Embryonic facial prominence (tissue), 1 donor: Measurements from ENCODE around the gene ADAMTSL3.
A peak's percentile ranks its signal among the peaks of the same experiment; 100 is the strongest.
"Not testable (repeated sequence)": the region's sequence is repeated elsewhere in the genome, so short reads cannot be mapped to it uniquely, and the experiment has no call there.

Experiments used
- DNase-seq: peaks from one replicate; pipeline ENCODE4 v3.0.0-alpha.2; 2016; ENCODE audit errors: extremely low spot score

Gene ADAMTSL3

DNA sequence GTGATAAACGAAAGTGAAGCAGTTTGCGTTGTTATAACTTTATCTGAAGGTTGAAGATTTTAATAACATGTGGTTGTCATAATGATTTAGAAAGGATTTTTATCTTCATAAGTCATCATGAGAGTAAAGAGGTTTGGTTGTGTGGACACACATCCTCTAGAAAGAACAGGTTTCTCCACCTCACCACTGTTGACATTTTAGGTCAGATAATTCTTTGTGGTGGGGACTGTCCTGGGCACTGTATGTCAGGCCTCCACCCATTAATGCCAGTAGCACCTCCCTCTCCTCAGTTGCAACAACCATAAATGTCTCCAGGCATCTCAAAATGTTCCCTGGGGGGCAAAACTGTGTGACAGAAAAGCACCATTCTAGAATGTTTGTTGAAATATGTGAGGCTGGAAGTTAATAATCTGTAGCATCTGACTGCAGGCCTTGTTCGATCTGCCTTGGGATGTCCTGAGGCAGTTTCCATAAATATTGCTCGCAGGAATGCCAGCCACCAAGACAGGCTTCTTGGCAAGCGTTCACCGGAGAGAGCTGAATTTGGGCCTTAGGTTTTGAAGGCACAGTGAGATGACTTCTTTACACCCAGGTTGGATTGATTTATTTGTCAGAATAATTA, 100.1 kb downstream of the ADAMTSL3 start:
- DNase-seq = no peak

DNA sequence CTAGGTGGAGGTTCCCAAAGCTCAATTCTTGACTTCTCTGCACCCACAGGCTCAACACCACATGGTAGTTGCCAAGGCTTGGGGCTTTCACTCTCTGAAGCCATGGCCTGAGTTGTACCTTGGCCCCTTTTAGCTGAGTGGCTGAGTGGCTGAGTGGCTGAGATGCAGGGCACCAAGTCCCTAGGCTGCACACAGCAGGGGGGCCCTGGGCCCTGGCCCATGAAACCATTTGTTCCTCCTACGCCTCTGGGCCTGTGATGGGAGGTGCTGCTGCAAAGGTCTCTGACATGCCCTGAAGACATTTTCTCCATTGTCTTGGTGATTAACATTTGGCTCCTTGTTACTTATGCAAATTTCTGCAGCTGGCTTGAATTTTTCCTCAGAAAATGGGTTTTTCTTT, 103.4 kb downstream of the ADAMTSL3 start:
- DNase-seq = not testable (repeated sequence)

DNA sequence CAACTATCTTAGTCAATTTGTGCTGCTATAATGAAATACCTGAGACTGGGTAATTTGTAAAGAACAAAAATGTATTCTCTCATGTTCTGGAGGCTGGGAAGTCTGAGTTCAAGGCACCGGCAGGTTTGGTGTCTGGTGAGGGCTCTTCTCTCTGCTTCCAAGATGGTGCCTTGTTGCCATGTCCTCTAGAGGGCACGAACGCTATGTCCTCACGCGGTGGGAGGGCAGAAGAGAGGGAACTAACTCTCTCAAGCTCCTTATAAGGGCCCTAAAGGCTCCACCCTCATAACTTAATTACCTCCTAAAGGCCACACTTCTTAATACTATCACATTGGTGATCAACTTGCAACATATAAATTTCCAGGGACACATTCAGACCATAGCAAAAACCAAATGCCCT, 108.4 kb downstream of the ADAMTSL3 start:
- DNase-seq = no peak

DNA sequence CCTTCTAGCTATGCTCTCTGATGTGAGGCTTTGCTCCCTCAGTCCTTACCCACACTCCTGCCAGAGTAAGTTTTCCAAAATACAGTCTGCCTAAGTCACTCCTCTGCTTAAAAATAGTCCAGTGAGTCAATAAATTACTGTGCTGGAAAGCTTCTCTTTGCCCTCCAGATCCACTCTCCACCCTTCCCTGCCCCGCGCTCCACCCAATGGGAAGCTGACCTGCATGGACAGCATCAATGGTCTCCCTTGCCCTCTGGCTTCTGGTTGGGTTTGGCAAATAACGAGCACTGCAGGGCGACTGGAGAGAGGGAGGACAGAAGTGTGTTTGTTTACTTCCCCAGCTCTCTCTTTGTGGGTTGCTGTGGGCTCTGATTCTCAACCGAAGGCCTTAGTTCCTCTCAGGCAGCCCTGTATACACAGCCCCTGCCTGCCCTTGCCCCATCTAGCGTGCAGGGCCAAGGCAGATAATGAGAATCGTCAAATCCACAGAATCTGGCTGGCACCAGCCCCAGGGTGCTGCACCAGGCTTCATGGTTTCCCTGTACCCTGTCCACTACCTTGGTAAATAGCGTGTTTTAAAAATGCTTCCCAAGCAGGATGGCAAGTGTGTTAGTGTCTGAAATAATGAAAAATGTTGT, 110.4 kb downstream of the ADAMTSL3 start:
- no peak for DNase-seq

DNA sequence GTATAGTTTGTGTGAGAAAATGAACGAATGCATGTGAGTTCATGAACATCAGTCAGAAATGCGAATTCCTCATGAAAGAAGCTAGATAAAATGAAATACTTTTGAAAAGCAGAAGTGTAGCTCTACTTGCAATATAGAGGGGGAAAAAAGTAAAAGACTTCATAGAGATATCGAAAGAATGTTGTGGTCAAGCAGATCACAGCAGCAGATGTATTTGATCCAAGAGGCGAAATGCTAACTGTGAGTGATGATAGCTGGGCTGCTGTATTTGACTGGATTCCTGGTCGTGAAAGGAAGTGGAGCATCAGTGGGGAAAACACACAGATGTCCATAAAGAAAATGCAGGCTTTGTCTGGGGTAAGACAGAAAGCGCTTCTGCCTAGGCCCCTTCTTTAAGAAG, 112.4 kb downstream of the ADAMTSL3 start:
- no peak for DNase-seq

DNA sequence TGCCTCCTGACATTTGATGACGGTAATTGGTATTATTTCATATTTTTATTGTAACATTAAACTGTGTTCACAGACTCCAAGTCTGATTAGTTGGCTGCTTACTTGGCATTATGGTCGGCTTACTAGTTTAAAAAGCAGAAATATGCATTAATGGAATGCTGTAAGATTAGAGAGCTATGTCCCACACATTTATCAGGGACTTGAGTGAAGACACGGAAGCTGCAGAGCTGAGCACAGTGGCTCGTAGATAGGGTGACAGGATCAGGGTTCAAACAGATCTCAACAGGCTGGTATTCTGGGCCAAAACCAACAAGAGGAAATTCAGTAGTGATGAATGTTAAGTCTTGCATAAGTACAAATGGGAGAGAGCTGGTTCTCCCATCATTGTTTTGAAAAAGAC, 113.8 kb downstream of the ADAMTSL3 start:
- DNase-seq = peak; percentile 7

DNA sequence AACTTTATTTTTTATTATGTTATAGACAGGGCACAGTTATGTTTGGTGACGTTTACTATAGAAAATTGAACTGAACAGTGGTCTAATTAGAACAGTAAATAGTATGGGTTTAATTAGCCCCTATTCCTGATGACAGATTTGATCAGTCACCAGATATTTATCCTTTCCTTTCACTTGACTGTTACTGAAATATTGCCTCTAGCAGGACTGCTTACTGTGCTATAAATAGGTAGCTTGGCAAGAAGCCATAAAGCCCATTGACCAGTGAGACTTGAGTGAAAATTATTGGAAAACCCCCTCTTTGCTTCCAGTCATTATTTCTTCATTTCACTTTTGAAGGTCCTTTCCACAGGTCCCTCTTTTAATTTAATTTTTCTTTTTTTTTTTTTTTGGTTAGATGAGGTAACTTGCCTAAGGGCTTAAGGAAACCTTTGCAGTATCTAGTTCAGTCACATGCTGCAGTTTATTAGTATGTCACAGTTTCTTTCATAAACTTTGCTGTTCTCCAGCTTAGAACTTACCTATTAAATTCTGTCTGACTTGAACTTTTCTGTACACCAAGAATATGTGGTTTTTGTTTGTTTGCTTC, 115.6 kb downstream of the ADAMTSL3 start:
- DNase-seq = no peak

DNA sequence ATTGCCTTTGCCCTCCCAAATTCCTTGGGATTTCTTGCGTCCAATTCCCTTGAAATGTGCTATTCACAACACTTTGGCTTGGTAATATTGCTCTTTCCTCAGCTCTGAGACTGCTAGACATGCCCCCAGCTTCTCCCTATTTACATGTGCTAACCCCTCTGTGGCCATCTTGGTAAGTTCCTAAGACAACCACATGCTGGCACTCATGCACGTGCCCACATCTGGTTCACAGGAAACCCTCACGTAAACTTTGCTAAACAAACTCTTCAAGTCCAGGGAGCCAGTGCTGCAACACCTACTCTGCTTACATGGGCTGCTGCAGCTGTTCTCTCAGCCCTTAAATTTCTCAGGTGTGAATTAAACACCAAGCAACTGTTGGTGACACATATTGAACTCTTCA, 121.8 kb downstream of the ADAMTSL3 start:
- DNase-seq = no peak

DNA sequence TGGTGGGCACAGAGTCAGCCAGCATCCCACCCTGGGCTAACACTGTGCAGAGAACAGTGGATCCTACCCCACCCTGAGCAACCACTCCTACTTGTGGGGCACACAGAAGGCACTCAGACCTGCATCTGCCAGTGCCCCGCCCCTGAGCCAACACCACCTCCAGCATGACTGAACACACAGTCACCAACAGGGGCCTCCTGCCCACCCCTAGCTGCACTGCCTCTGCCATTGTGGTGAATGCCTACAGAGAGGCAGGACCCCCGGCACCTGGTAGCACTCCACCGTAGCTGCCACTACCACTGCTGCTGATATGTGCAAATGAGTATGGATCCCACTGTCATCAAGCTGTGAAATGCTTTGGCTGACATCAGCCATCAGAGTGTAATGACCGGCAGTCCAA, 123.1 kb downstream of the ADAMTSL3 start:
- no peak for DNase-seq

DNA sequence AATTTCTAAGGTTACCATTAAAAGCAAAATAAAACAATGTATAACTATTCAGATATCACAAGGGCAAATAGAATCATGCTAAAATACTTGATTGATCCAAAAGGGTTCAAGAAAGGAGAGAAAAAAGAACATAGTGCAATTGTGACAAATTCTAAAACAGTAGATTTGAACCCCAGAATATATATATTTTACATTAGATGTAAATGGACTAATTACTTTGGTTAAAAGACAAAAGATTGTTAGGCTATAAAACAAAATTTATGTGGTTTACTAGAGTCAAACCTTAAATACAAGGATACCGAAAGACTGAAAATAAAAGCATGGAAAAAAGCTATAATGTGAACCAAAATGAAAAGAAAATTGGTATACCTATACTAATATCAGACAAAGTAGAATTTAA, 129.3 kb downstream of the ADAMTSL3 start:
- no peak for DNase-seq

DNA sequence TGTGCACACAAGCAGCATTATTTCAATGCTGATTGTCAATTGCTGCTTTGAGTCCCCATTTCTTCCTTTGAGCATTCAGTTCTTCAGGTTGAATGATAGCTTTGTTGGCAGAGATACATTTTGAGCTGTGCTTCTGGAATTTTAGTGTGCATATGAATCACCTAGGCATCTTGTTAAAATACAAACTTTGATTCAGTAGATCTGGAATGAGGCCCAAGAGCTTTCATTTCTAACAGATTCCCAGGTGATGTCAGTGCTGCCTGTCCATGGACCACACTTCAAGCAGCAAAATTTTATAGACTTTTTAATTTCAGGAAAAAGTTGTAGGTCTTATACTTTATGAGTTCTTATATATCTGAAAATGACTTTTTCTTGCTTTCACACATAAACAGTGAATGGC, 131.1 kb downstream of the ADAMTSL3 start:
- DNase-seq = no peak

DNA sequence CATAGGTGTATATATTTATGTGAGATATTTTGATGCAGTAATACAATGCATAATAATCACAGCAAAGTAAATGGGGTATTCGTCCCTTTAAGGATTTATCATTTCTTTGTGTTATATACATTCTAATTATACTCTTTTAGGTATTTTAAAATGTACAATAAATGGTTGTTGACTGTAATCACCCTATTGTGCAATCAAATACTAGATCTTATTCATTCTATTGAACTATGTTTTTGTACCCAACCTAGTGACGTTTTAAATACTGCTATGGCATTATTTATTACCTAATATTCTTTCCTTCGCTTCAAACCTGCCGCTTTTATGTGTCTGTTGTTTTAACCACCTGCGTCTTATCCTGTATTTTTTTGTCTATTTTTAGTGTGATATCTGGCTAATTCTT, 132.4 kb downstream of the ADAMTSL3 start:
- DNase-seq = no peak

DNA sequence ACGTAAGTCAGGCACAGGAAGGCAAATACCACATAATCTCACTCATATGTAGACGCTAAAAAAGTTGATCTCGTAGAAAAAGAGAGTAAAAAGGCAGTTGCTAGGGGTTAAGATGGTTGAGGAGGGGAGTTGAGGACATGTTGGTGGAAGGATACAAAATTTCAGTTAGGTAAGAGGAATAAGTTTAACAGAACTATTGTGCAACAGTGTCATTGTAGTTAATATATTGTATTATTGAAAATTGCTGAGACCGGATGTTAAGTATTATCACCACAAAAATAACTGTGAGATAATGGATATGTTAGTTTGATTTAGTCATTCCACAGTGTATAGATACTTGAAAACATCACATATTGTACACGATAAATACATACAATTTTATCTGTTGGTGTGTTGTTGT, 139.1 kb downstream of the ADAMTSL3 start:
- DNase-seq = no peak

DNA sequence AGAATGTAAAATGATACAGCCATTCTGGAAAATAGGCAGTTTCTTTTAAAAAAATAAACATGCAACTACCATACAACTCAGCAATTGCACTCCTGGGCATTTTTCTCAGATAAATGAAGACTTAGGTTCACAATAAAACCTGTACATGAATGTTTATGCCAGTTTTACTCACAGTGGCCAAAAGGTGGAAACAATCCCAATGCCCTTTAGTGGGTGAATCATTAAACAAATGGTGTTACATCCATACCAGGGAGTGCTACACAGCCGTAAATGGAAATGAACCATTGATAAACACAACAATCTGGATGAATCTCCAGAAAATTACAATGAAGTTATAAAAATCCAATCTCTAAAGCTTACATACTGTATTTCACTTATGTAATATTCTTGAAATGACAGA, 140.3 kb downstream of the ADAMTSL3 start:
- DNase-seq = no peak

DNA sequence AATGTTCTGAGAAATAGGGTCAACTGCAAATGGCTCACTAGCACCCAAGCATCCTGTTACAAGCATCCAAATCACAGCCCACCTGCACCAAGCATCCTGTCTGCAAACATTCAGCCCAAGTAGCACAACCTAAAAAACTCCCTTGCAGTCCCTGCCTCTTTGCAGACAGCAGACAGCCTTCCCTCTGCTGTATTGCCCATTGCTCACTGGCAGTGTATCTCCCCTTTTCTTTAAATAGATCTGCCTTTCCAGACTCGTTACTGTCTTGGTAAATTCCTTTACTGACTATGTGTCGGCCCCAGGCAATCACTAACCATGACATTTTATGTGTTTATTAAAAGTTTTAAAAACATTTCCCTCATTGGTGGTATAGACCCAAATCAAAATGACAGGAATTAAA, 155.4 kb downstream of the ADAMTSL3 start:
- no peak for DNase-seq

DNA sequence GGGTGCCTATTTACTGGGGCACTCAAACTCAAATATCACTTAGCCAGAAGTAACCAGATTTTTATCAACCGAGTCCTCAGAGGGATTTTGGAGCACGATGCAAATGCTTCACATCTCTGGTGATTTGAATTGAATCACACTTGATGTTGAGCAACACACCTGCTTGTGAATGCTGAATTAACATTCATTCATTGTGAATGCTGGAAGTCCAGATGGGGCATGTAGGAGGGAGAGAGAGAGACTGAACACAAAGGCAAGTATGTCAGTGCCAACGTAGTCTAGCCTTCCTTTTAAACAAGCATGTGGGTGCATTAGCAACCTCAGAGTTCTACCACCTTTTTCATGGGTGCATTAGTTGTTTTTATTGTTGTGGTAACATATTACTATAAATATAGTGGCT, 156.2 kb downstream of the ADAMTSL3 start:
- no peak for DNase-seq

DNA sequence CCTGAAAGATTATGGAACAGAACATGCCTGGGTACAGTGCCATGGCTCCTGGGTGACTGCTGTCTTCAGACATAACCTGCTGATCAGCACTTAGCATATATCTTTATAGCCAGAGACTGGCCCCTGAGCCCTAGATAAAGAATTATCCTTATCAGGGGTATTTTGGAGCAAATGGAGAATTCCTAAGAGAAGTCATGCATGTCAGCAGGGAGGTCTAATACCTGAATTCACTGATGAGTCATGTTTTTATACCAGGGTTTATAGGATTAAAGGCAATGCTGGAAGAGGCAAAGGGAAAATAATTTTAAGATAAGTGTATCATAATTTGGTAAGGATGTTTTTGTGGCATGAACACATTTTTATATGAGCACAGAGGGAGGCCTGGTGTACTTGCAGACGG, 159.8 kb downstream of the ADAMTSL3 start:
- DNase-seq = no peak

DNA sequence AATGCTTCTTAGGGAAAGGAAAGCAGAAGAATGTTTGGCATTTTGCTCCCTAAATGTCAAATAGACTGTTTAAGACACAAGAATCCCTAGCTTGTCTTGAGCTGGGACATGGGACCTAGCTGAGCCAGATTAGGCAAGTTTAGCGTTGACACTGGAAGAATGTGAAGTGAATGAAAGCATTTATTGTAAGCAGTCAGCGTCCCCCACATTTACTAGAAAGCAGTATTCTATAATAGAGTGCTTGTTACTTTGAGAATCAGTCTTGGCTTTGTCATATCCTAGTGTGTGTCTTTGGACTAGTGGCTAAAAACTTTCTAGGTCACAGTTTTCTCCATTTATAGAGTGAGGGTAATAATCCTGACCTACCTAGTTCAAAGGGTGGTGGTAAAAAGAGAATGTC, 161.6 kb downstream of the ADAMTSL3 start:
- DNase-seq = no peak

DNA sequence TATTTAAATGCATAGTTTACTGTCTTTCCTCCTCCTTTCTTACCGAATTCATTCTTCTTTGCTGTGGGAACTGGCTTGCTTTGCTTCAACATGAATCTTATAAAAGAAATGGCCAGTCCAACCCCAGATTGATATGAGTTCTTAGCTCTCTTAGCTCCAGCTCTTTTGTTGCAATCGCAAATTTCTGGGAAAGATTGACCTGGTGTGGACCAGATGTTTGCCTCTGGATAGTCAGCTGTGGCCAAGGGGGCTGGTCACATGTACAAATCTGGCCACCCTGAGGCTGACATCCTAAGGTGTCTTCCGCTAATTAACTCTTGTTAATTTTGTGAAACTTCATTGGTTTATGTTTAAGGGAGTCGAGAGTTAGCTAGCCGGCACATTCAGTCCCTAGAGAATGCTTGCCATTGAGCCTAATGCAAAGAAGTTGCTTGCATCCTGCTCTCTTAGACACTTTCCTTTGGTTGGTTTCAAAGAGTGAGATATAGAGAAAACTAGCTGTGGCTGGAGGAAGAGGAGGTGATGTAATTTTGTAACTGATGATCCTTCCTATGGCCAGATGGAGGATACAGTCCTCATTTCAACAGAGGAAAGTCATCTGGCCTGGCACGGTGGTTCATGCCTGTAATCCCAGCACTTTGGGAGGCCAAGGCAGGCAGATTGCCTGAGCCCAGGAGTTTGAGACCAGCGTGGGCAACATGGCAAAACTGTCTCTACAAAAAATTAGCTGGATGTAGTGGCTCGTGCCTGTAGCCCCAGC, 162.4 kb downstream of the ADAMTSL3 start:
- DNase-seq = no peak

DNA sequence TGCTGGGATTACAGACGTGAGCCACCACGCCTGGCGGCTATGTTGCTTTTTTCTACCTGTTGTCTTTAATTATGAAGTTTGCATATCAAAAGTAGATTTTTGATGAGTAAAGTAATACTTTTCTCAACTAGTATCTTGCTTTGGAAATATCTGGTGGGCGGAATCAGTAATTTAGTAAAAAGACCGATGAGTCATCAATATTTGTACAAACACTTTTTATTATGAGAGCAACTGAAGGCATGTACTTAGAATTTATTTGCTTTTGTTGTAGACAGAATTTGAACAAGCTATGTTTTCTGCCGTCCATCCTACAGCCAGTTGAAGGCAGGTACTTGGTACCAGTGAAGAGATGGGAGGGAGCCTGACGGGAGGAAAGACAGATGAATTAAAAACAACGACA, 164.7 kb downstream of the ADAMTSL3 start:
- no peak for DNase-seq

DNA sequence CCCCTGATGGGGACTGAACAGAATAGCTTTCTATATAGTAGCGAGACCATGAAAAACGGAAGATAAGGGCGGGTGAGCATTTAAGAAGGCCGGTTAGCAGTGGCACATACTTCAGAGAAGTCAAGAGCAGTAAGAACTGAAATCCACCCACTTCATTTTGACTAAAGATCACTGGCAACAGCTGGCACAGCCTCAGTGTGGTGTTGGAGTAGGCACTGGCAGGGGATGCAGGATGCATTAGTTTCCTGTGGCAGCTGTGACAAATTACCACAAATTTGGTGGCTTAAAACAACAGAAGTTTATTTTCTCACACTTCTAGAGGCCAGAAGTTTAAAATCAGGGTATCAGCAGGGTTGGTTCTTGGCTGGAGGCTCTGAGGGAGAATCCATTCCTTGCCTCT, 176.5 kb downstream of the ADAMTSL3 start:
- DNase-seq = no peak

DNA sequence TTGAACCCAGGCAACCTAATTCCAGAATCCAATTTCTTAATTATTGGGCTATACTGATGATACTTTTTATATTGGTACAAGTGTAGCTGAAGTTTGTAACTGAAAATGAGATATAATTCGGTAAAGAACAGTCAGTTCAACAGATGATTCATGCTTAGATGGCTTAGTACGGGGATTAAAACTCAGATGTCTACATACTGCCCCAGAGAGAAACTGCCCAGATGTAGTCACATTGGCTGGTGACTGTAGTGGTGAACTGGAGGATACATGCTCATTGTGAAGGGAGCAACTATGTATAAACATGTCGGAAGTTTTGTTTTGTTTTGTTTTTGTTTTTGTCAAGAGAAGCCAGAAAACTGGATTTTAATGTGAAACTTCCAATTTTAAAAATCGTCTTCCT, 179.6 kb downstream of the ADAMTSL3 start:
- no peak for DNase-seq

DNA sequence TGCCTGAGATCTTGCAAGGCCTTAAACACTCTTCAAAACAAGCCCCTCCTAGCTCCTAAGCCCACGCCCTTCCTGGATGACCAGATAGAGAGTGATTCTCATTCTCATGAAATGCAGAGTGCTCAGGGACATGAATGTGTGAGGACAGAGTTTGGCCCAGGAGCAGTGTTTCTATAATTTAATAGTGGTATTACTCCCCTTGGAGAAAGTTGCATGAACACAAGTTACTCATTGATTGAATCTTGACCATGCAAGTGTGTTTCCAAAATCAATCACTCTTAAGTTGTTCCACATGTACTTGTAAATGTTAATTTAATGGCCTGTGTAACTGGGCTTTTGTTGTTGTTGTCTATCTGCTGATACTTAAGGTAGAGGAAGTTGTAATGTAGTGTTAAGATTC, 181.6 kb downstream of the ADAMTSL3 start:
- DNase-seq = no peak
